ENCODE data around the gene SEC24D.

SEC24D gene

DNA sequence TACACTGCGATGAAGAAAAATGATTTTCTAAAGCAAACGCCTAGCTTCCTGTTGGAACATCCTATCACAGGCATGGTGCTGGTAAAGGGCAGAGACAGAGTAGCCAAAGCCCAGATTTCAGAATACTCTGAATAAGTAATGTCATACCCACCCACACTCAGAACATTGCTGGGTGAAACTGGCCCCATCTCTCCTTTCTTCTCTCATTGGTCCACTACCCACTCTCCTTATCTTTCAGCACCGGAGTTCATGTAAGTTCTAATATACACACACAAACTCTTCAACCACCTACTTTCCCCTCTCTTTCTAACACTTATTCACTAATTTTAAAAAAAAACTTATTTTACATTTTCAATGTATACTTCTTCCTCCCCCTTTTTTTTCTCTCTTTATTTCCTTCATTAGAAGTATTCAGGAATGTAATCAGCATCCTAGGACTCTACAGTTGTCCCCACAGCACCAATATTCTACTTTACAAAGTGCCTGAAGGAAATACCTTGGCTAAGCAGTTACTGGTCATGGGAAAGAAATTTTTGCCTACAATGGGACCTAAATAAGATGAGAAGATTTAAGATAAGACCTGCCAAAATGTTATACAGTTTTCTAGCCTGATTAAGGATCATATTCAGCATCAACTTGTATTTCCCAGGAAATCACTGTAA, 63.0 kb downstream of the SEC24D start:
- no peak for DNase-seq

DNA sequence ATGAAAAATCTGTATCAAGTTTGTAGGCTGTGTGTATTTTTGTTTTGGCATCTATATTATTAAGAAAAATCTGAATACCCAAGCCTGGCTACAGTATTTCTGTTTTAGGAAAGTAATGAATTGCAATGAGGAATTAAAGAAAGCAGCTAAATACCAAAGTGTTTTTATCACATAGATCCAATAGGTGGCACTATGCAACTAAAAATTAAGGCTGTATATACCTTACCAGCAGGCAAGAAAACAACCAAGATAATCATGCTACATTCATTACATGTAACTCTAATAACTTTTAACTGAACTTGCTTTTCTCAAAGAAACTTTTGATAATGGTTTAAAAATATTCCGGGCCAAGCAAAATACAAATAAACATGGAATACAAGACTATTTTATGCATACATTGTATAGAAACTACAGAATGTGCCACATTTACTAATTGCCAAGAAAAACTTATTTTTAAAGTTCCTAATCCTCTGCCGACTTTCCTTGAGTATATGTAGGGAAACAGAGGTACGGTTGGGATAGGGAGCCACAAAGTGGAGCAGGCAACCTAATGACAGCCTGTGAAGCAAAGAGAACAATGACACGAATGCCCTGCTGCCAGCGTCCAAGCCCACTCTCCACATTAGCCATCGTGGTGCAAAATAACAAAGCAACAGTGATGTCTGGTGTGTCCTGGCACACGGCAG, 63.7 kb downstream of the SEC24D start:
- DNase-seq, result no peak

DNA sequence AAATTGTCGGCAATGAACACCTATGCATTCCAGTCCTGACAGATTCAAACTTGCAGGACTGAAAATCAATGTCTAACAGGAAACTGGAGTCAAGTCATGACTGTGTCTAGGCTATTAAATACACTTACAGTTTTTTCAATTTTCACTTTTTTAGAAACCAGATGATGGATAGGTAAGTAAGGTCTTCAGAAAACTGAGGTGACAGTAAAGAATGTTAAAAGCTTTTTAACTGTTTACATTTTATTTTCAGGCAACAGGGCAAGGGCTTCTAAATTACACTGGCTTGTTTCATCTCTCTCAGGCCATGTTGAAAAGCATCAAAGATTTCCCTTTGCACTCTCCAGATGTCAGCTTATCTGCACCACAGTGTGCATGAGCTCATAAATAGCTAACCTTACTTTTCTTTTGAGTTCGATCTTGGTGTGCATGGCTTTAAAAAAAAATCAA, 65.2 kb downstream of the SEC24D start:
- no peak for DNase-seq

DNA sequence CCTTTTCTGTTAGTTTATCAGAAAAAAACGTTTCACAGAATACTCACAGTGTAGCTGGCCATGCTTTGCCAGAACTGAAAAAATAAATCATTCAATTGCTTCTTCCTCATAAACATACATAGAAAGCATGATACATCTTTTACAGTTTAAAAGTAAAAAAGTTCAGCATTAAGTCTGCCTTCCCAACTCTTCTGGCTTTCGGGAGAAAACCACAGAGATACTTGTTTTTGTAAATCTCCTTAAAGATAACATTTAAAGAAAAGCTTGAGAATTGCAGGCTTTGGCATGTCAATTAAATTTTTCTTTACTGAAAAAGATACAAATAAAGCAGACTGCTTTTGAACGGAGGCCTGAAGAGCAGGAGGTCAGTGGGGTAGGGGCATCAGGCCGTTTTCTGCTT, 66.8 kb downstream of the SEC24D start:
- DNase-seq, result no peak

DNA sequence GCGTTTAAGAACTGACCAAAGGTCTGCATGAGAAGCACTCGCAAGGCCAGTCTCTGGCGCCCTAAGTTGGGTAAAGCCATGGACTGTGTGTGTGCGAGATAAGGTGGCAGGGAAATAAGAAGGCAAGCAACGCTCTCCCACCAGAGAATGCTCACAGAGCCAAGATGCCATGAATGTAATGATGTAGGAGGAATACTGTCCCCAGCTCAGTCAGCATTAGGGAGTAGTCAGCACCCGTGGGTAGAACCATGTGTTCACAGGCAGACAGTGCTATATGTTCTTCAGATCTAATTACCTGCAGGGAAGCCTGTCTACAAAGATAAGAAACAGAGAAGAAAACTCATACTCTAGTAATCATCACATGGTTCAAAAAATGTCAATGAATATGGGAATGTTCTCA, 68.8 kb downstream of the SEC24D start:
- no peak for DNase-seq

DNA sequence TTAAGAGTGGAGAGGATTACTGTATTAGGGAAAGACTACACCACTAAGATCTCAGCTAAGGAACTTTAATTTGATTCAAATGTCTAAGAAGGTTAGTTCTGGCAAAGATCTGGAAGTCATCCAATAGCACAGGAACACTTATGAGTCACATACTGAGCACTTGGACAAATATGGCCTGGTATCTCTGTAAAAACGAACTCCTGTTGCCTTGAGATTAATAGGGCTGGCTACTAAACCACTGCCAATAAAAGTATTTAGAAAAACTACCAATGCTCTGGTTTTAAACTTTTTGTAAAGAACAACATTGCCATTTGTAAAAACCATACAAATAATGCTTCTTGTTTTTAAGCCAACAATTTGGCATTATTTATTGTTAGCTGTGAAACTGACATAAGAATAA, 70.5 kb downstream of the SEC24D start:
- DNase-seq, result no peak

- DNase-seq, result no peak
Observed at GRCh38 chr4:118762730-118763477, 73.0 kb downstream of the SEC24D start.

DNA sequence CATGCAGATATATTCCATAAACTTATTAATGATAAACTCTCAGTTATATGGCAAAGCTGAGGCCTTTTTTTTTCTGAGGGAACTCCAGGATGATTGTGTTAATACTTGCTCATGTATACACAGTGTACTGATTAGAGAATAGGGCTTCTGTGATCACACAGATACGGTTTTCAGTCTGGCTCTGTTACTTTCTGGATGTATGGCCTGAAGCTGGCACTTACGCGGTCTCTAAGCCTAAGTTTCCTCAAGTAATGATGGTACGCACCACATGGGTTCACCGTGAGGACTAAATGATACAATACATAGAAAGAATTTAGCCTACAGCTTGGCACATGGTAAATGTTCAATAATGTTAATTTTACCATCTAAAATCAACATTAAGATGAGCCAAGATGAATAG, 73.8 kb downstream of the SEC24D start:
- DNase-seq, result no peak

GRCh38 chr4:118761397-118762016, 74.4 kb downstream of the SEC24D start:
- no peak for DNase-seq

DNA sequence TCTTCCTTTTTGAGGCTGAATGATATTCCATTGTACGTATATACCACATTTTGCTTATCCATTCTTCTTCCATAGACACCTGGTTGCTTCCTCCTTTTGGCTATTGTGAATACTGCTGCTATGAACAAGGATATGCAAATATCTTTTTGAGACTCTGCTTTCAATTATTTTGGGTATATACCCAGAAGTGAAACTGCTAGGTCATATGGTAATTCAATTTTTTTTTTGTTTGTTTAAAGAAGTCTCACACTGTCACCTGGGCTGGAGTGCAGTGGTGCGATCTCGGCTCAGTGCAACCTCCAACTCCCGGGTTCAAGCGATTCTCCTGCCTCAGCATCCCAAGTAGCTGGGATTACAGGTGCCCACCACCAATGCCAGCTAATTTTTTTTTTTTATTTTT, 75.4 kb downstream of the SEC24D start:
- DNase-seq, result no peak

DNA sequence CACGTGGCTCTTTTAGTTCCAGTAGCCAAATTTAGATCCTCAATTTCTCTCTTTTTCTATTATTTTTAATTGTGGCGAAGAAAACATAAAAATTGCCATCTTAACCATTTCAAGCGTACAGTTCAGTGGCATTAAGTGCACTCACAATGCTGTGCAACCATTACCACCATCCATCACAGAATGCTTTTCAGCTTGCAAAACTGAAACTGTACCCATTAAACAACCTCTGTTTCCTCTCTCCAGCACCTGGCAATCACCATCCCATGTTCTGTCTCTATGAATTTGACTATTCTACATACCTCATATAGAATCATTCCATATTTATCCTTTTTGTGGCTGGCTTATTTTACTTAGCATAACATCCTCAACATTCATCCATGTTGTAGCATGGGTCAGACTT, 75.8 kb downstream of the SEC24D start:
- DNase-seq, result no peak

- DNase-seq, result no peak
Observed at GRCh38 chr4:118759481-118759880, 76.4 kb downstream of the SEC24D start.

DNA sequence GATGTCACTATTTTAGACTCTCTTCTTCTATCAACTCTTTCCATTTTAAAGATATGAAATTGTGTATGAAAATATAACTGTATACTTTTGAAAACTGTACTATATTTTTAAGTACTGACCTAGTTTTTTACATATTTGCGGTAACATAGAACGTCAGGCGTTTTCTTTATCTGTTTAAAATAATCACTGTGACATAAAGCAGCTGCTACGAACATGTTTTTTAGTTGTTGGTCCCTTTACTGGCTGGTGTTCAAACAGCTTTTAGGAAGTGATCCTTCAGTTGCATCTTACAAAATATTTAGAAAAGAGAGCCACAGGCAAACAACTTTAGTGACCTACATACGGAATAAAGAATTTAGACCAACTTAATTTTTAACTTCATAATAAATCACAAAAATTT, 77.6 kb downstream of the SEC24D start:
- DNase-seq, result no peak

- no peak for DNase-seq
Observed at GRCh38 chr4:118757761-118758251, 78.1 kb downstream of the SEC24D start.

DNA sequence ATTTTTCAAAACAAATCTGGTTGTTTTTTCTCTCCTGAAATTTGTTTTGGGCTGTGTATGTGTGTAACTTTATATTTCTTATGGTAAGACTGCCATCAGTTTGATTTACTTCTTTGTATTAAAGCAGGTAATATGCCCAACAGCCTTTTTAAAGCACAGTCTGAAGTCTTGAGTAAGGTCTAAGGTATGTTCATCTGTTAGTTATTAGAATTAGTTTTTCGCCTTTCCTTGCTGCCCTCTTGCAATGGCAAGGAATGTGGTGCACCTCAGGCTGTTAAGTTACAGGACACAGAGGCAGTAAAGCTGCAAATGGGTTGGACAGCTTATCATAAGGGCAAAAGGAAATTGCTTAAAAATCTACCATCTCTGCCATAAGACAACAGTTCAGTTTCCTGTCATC, 79.0 kb downstream of the SEC24D start:
- no peak for DNase-seq

DNA sequence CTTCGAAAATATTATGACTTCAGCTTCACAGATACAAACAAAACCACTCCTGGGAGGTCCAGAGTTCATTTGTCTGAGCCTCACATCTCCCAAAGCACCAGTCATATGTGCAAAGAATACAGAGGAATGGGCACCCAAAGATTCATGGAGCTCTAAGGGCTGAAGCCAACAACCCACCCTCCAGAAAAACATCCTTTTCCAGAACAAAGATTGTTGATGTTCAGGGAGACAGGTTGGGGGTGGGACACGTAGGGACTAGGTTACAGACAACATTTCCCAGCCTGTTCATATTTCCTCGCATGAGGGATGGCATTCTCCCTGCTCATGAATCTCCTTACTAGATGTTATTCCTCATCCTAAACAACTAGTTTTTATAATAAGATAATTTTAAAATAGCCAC, 79.5 kb downstream of the SEC24D start:
- no peak for DNase-seq

GRCh38 chr4:118755438-118756226, 80.3 kb downstream of the SEC24D start:
- no peak for DNase-seq

DNA sequence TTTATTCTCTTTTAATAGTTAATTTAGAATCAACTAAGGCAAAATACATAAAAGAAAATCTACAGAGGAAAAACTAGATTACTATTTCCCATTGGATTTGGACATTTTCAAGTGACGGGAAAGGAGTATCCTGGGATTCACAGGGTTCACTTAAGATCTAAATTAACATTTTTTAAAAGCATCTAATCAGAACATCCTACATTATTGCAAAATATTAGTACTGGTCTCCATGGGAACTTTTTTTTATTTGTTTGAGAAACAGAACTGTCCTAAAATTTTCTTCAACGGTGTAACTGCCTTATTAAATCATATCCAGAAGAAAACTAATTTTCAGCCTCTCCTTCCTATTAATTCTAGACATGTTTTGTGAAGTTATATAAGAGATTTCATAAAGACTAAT, 81.0 kb downstream of the SEC24D start:
- no peak for DNase-seq

DNA sequence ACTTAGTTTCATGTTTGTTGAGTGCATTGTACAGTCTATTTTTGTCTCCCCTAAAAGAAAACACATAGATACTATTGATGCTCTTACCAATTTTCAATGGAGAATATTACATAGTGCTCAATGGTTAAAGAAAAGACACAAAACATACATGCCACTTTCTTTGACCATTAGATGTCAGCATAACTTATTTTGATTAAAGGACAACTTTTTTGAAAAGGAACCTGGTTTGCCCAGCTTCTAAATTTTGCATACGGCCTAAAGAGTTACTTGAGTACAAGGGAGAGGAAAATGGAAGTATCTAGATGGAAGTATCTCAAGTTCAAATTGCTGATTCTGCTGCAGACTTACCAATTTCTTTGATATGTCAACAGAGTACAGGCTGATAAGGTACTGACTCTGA, 82.2 kb downstream of the SEC24D start:
- DNase-seq, result no peak

- no peak for DNase-seq
Observed at GRCh38 chr4:118753096-118753495, 82.8 kb downstream of the SEC24D start.

DNA sequence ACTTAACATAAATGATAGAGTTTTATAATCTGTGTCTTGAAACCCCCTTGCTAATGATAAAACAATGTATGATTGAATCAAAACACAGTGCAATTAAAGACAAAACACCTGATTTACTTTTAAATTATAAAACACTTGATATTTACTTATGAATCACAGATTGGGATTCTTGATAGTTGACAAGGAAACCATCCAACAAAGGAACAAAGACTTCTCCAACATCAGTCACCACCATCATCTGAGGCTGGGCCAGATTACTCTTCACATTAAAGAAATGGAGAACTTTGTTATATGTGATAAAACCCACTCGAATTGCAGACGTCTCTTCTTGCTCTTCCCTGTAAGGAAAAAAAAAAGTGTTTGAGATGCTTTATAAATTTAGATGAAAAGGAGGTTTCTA, 83.4 kb downstream of the SEC24D start:
- DNase-seq, result no peak

GRCh38 chr4:118751629-118752323, 84.2 kb downstream of the SEC24D start:
- DNase-seq, result no peak

All from NK-92 treated with Interleukin-12 subunit alpha and Interleukin-12 subunit beta, amount 100 ng/mL, for 24 hours (cell line).